Adrenal gland (tissue), 12 donors: Measurements from ENCODE around the gene HORMAD2. TPM values are rescaled to one million over a fixed set of nuclear protein-coding genes. Genes with fewer than 3 reads are reported as not detected.

Experiments used
- DNase-seq, 7 donors: peaks; one replicate each; pipeline ENCODE4 v3.0.0-alpha.2; 2019 to 2020
- H3K27ac ChIP-seq, 5 donors: fragments of 200-600 bp; sonication (generic) in 4 of 5; 1 replicate in 3 of 5; 2 replicates in 2 of 5; pipeline versions ENCODE4 v1.5.1 to v1.8.0; 2016 to 2020; ENCODE audit warnings: mild to moderate bottlenecking in 1 of 5
- H3K27me3 ChIP-seq: fragments of 200-600 bp; 2 replicates; pipeline ENCODE4 v1.8.0; 2021
- H3K36me3 ChIP-seq, 2 donors: fragments of 200-600 bp; replicated peaks in 1 of 2; 1 replicate in 1 of 2; 2 replicates in 1 of 2; pipeline versions ENCODE4 v1.5.1 to v1.8.0; 2018 to 2022
- H3K4me1 ChIP-seq, 2 donors: fragments of 200-600 bp; replicated peaks in 1 of 2; 1 replicate in 1 of 2; 2 replicates in 1 of 2; pipeline versions ENCODE4 v1.5.1 to v1.8.0; 2018 to 2021
- H3K4me3 ChIP-seq, 4 donors: fragments of 200-600 bp; sonication (generic) in 3 of 4; one replicate each; pipeline ENCODE4 v1.5.1; 2016 to 2018
- H3K9me3 ChIP-seq, 3 donors: fragments of 200-600 bp; sonication (generic) in 1 of 3; replicated peaks in 1 of 3; 1 replicate in 2 of 3; 2 replicates in 1 of 3; pipeline versions ENCODE4 v1.5.1 to v1.8.0; 2016 to 2021
- POLR2A ChIP-seq, 2 donors: fragments of 450-650 bp; IDR thresholded peaks; one replicate each; pipeline ENCODE4 v1.6.1; 2017; ENCODE audit warnings: antibody characterized with exemption in 2 of 2, mild to moderate bottlenecking in 2 of 2, moderate library complexity in 1 of 2
- WGBS, 4 donors: extraction: QIAGEN DNeasy Blood & Tissue Kit in 2 of 4; methylation state at CpG; one replicate each; pipeline versions ENCODE4 v1.1.5 to v1.1.7; 2013 to 2017; 5-methylcytosine and 5-hydroxymethylcytosine counted together
- intact Hi-C, 2 donors: fragments of 100-400 bp; cut with DNase I; formaldehyde crosslinking; loops; one replicate each; pipeline versions ENCODE4 v1.14.1 to v1.15.0; 2022 to 2023
- polyA plus RNA-seq, 3 donors: library from polyadenylated mRNA; stranded (reverse); fragments of 200-250 nt in 2 of 3; fragments of 350-450 nt in 1 of 3; fragmentation: Illumina TruSeq in 1 of 3; extraction: RNeasy Lipid Tissue Mini Kit (QIAGEN cat#74804) in 1 of 3; gene quantifications; one replicate each; pipeline ENCODE4 v1.2.3, GENCODE V29; 2013 to 2014
- total RNA-seq, 9 donors: library from RNA; depleted of rRNA in 4 of 9; stranded (reverse); fragments of >200 nt in 4 of 9; fragments of 120-200 nt in 1 of 9; fragmentation: NEBNext Ultra II Directional in 1 of 9; extraction: Animal tissue kit (Norgen Biotek cat#: 25700) in 1 of 9; gene quantifications; one replicate each; pipeline versions ENCODE4 v1.1.0 to v1.2.4, GENCODE V29; 2013 to 2023
- TF ChIP-seq, protein P1 (sequence below), 6 experiments: fragments of 450-650 bp in 4 of 6; fragments of 200-600 bp in 2 of 6; sonication (generic) in 1 of 6; IDR thresholded peaks; 1 replicate in 5 of 6; 2 replicates in 1 of 6; pipeline versions ENCODE4 v1.5.1 to v1.8.0; 2016 to 2021; ENCODE audit warnings: antibody characterized with exemption in 6 of 6, mild to moderate bottlenecking in 2 of 6, moderate library complexity in 1 of 6
- donor health status: healthy with polysubstance abuse.
- donor health status: Bipolar disorder and iron deficiency.
- donor health status: DM: yes; HTN: yes; CAD: no.
- donor health status: DM: no; HTN: no; CAD: no.
- donor health status: DM: no; HTN: no; CAD: no.
- donor health status: DM: yes; HTN: yes; CAD: no.

Gene HORMAD2
- total and polyA plus RNA-seq, 12 donors, result not detected

DNA sequence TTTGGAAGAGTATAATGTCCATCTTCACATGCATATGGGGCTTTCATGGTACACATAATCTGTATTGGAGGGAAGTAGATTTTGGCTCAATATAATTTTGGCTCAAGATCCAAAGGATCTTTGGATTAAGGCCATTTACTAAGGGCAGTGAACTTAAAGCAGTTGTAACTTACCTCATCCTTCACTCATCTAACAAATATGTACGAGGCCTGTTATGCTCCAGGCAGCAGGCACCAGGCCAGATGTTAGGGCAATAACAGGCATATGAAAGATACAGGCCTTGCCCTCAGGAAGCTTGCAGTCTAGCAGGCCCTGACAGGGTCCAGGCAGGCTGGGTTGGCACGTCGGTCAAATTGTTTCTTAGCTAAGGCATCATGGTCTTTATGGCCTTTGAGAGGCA is 121.7 kb downstream of the HORMAD2 start:
- 71 to 85% (median 78%) methylated on average over 3 of the region's 3 CpGs for WGBS, 4 donors
- H3K9me3 ChIP-seq, result no peaks in the 10 kb centered on the region
- no peaks in the 10 kb centered on the region for H3K36me3 ChIP-seq
- no peaks in the 10 kb centered on the region for H3K4me1 ChIP-seq
- no peaks in the 10 kb centered on the region for H3K27me3 ChIP-seq
- peak in 1 of 7 donors; percentile 48 for DNase-seq
- TF ChIP-seq, protein P1, sequence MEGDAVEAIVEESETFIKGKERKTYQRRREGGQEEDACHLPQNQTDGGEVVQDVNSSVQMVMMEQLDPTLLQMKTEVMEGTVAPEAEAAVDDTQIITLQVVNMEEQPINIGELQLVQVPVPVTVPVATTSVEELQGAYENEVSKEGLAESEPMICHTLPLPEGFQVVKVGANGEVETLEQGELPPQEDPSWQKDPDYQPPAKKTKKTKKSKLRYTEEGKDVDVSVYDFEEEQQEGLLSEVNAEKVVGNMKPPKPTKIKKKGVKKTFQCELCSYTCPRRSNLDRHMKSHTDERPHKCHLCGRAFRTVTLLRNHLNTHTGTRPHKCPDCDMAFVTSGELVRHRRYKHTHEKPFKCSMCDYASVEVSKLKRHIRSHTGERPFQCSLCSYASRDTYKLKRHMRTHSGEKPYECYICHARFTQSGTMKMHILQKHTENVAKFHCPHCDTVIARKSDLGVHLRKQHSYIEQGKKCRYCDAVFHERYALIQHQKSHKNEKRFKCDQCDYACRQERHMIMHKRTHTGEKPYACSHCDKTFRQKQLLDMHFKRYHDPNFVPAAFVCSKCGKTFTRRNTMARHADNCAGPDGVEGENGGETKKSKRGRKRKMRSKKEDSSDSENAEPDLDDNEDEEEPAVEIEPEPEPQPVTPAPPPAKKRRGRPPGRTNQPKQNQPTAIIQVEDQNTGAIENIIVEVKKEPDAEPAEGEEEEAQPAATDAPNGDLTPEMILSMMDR (IDR thresholded peaks at IDR 0.05), result no peak
- no peak for TF ChIP-seq POLR2A (IDR thresholded peaks at IDR 0.05)
- no peak overlapping the region for H3K4me3 ChIP-seq
- peak overlapping the region in 1 of 5 donors; percentile 24 for H3K27ac ChIP-seq
- intact Hi-C loops, result no loop called here

DNA sequence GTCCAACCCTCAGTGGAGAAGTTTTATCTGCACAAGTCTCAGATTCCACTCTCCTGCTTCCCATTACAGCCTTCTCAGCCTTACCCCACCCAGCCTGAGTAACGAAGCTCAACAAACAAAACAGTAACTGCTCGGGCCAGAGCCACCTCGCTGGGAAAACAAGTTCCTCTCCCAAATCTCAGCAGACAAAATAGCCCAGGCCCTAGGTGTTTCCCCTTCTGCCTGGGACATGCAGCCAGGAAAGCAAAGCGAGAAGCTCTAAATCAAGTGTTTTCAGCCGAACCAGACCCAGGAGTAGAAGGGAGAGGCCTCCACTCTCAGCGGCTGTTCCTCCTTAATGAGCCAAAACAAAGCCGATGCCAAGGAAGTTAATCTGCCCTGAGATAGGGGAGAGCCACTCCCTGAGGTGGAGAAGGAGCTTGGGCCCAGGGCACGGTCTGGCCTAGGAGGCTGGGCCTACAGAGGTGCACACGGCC is 122.3 kb downstream of the HORMAD2 start:
- TF ChIP-seq, protein P1 (IDR thresholded peaks at IDR 0.05), result no peak
- TF ChIP-seq POLR2A (IDR thresholded peaks at IDR 0.05), result no peak
- H3K9me3 ChIP-seq, result no peaks in the 10 kb centered on the region
- H3K4me1 ChIP-seq, result no peaks in the 10 kb centered on the region
- no peak overlapping the region for H3K4me3 ChIP-seq
- no peaks in the 10 kb centered on the region for H3K36me3 ChIP-seq
- DNase-seq, result peak in 1 of 7 donors; percentile 30
- no peak overlapping the region for H3K27ac ChIP-seq
- intact Hi-C loops, result no loop called here
- H3K27me3 ChIP-seq, result no peaks in the 10 kb centered on the region
- 65 to 79% (median 74%) methylated on average over 5 to 9 of the region's 9 CpGs for WGBS, 4 donors

DNA sequence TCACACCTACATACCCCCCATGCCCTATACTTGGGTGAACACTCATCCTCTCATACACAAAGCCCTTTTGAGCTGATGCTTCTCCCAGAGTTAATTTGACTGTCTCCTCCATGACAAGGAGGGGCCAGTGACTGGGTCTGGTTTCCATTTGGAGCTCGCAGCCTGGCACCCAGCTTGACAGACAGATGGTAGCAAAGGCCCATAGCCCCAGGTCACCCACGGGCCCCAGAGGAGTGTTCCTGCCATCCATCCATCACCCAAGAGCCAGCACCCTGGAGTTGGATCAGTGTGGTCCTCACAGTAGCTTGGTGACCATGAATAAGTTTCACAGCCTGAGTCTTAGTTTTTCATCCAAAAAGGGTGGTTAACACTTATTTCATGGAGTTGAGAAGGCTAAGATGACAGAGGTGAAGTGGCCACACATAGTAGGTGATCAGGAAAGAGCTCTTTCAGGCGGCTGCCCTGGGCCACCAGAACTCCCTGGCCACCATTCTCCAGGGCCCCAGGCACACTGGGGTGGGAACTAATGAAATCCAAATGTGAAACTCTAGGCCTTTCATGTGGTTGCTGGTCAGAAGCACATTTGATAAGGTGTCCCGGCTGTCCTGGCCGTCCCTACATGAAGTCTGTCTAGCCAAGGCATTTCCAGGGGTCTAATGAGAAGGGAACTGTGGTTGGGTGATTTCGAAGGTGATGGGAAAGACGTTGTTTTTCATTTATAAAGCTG is 123.9 kb downstream of the HORMAD2 start:
- WGBS, 4 donors, result 76 to 82% (median 77%) methylated on average over 7 of the region's 7 CpGs
- intact Hi-C loops, result no loop called here

DNA sequence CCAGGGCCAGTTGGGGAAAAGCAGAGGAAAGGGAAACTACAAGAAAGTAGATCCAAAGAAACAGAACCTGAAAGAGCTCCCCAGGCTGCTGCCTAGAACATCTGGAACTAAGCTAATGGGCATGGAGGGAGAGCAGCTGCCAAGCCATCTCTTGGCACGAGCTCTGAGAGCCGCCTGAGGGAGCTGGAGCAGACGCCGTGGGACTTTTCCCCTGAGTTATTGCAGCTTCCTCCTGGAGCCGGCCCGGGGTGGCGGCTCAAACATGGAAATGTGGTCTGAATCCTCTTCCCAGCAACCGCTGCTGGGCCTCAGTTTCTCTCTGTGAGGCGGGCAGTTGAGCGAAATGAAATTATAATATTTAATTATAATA is 124.5 kb downstream of the HORMAD2 start:
- no peaks in the 10 kb centered on the region for H3K36me3 ChIP-seq
- H3K9me3 ChIP-seq, result no peaks in the 10 kb centered on the region
- TF ChIP-seq, protein P1 (IDR thresholded peaks at IDR 0.05), result no peak
- H3K27me3 ChIP-seq, result no peaks in the 10 kb centered on the region
- intact Hi-C loops, result no loop called here
- H3K27ac ChIP-seq, result no peak overlapping the region
- H3K4me1 ChIP-seq, result peaks cover 0 to 13% of the 10 kb centered on the region in 2 donors
- no peak overlapping the region for H3K4me3 ChIP-seq
- WGBS, 4 donors, result 64 to 82% (median 75%) methylated on average over 7 to 10 of the region's 10 CpGs
- DNase-seq, result peak in 1 of 7 donors; percentile 46

More for the DNA sequence above, 123.9 kb downstream of the HORMAD2 start:
- Histone ChIP-seq H3K27me3 (no peaks in the 10 kb centered on the region), H3K36me3 (no peaks in the 10 kb centered on the region), H3K4me1 (peaks cover 0 to 10% of the 10 kb centered on the region in 2 donors), H3K9me3 (no peaks in the 10 kb centered on the region), H3K27ac (no peak overlapping the region), H3K4me3 (no peak overlapping the region)
- peak in 1 of 7 donors; percentile 28 for DNase-seq
- TF ChIP-seq, protein P1 (IDR thresholded peaks at IDR 0.05), result no peak
- TF ChIP-seq POLR2A (IDR thresholded peaks at IDR 0.05), result no peak
